KMS-11 (cell line): ENCODE results near the gene MAG.

ENCODE experiments used
- H2AFZ ChIP-seq: fragments of 200-600 bp; sonication (generic); 2 replicates; pipeline ENCODE4 v1.6.1; 2016; ENCODE audit warnings: antibody characterized with exemption, mixed run types, low read depth
- H3K27ac ChIP-seq: fragments of 200-600 bp; sonication (generic); 2 replicates; pipeline ENCODE4 v1.6.1; 2016; ENCODE audit warnings: mild to moderate bottlenecking, mixed run types
- H3K27me3 ChIP-seq: fragments of 200-600 bp; sonication (generic); 2 replicates; pipeline ENCODE4 v1.6.1; 2017; ENCODE audit warnings: mild to moderate bottlenecking, low read depth, mixed run types, moderate library complexity; ENCODE audit not compliant: insufficient read depth
- H3K36me3 ChIP-seq: fragments of 200-600 bp; sonication (generic); 2 replicates; pipeline ENCODE4 v1.6.1; 2017; ENCODE audit warnings: mild to moderate bottlenecking, mixed run types; ENCODE audit not compliant: insufficient read depth
- H3K4me1 ChIP-seq: fragments of 200-600 bp; sonication (generic); 2 replicates; pipeline ENCODE4 v1.6.1; 2016; ENCODE audit warnings: mild to moderate bottlenecking, low read depth, mixed run types; ENCODE audit not compliant: poor library complexity, severe bottlenecking
- H3K4me2 ChIP-seq: fragments of 200-600 bp; sonication (generic); 2 replicates; pipeline ENCODE4 v1.7.0; 2016; ENCODE audit warnings: mild to moderate bottlenecking, mixed run types
- H3K4me3 ChIP-seq: fragments of 200-600 bp; sonication (generic); IDR thresholded peaks from 2 replicates; pipeline ENCODE4 v1.6.1; 2017; ENCODE audit warnings: low read depth, low read length, mixed read lengths; ENCODE audit not compliant: insufficient read depth
- H3K79me2 ChIP-seq: fragments of 200-600 bp; sonication (generic); 2 replicates; pipeline ENCODE4 v1.6.1; 2016; ENCODE audit warnings: low read depth, mixed run types; ENCODE audit not compliant: insufficient read depth
- H3K9ac ChIP-seq: fragments of 200-600 bp; sonication (generic); 2 replicates; pipeline ENCODE4 v1.6.1; 2016; ENCODE audit warnings: mild to moderate bottlenecking, mixed run types
- H4K20me1 ChIP-seq: fragments of 200-600 bp; sonication (generic); 2 replicates; pipeline ENCODE4 v1.6.1; 2016; ENCODE audit warnings: mild to moderate bottlenecking, mixed run types; ENCODE audit not compliant: insufficient read depth
- CTCF ChIP-seq: fragments of 200-600 bp; sonication (generic); conservative IDR thresholded peaks from 2 replicates; pipeline ENCODE4 v1.6.1; 2017; ENCODE audit warnings: low read depth, mild to moderate bottlenecking, antibody characterized with exemption, low read length, moderate library complexity, mixed read lengths

MAG gene

GRCh38 chr19:35268536-35269437 is 23.2 kb upstream of the MAG start, which contains the start of gene USF2:
USF2 (plus strand) TSS chr19:35268962; CDS start chr19:35269102, 140 bp downstream.
- no peak for TF ChIP-seq CTCF
- H3K9ac ChIP-seq: peak within 1 kb of the TSS; percentile 95
- H4K20me1 ChIP-seq: no peaks in the 10 kb centered on the region
- peak within 1 kb of the TSS; percentile 74 for H3K4me2 ChIP-seq
- no peaks in the 10 kb centered on the region for H3K36me3 ChIP-seq
- H3K27ac ChIP-seq: peak within 1 kb of the TSS; percentile 74
- H3K4me3 ChIP-seq: no peak within 1 kb of the TSS
- H3K4me1 ChIP-seq: peaks cover 9% of the 10 kb centered on the region
- peaks cover 10% of the 10 kb centered on the region; the same call in 1 of the 2 replicates for H3K79me2 ChIP-seq
- no peaks in the 10 kb centered on the region for H3K27me3 ChIP-seq
- H2AFZ ChIP-seq: peak within 1 kb of the TSS; percentile 60; the same call in 1 of the 2 replicates

DNA sequence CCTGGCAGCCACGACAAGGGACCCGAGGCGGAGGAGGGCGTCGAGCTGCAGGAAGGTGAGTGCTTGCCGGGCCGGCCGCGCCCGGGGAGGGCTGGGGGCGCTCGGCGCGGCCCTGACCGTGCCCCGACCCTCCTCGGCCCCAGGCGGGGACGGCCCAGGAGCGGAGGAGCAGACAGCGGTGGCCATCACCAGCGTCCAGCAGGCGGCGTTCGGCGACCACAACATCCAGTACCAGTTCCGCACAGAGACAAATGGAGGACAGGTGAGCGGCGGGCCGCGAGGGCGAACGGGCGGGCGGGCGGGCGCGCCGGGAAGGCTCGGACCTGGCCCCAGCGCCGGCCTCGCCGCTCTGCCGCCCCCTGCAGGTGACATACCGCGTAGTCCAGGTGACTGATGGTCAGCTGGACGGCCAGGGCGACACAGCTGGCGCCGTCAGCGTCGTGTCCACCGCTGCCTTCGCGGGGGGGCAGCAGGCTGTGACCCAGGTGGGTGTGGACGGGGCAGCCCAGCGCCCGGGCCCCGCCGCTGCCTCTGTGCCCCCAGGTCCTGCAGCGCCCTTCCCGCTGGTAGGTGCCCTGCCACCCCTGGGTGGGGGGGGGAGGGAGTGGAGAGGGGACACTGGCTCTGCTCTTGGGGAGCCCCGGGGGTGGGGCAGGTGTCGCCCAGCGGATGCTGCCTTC is 22.4 kb upstream of the MAG start:
- Histone ChIP-seq H3K36me3 (no peaks in the 10 kb centered on the region), H2AFZ (peak overlapping the region; percentile 38; the same call in 1 of the 2 replicates), H4K20me1 (no peaks in the 10 kb centered on the region), H3K4me2 (peak overlapping the region; percentile 60), H3K4me3 (no peak overlapping the region), H3K79me2 (peaks cover 10% of the 10 kb centered on the region; the same call in 1 of the 2 replicates), H3K27me3 (no peaks in the 10 kb centered on the region), H3K9ac (peak overlapping the region; percentile 71; the same call in 1 of the 2 replicates), H3K4me1 (peaks cover 9% of the 10 kb centered on the region), H3K27ac (peak overlapping the region; percentile 74)
- peak; percentile 64 for TF ChIP-seq CTCF

DNA sequence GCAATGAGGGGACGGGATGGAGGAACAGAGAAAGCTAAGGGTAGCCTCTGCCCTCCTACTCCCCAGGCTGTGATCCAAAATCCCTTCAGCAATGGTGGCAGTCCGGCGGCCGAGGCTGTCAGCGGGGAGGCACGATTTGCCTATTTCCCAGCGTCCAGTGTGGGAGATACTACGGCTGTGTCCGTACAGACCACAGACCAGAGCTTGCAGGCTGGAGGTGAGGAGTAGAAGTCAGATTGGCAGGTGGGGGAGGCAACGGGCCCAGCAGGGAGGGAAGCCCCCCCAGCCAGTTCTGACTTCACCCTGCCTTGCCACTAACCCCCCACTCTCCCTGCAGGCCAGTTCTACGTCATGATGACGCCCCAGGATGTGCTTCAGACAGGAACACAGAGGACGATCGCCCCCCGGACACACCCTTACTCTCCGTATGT is 21.6 kb upstream of the MAG start:
- no peak overlapping the region for H3K9ac ChIP-seq
- no peak overlapping the region for H3K27ac ChIP-seq
- H3K4me2 ChIP-seq: peak overlapping the region; percentile 60
- H3K4me3 ChIP-seq: no peak overlapping the region
- peaks cover 10% of the 10 kb centered on the region; the same call in 1 of the 2 replicates for H3K79me2 ChIP-seq
- H2AFZ ChIP-seq: no peak overlapping the region
- no peaks in the 10 kb centered on the region for H4K20me1 ChIP-seq
- no peaks in the 10 kb centered on the region for H3K27me3 ChIP-seq
- peaks cover 9% of the 10 kb centered on the region for H3K4me1 ChIP-seq
- no peaks in the 10 kb centered on the region for H3K36me3 ChIP-seq
- TF ChIP-seq CTCF: no peak

DNA sequence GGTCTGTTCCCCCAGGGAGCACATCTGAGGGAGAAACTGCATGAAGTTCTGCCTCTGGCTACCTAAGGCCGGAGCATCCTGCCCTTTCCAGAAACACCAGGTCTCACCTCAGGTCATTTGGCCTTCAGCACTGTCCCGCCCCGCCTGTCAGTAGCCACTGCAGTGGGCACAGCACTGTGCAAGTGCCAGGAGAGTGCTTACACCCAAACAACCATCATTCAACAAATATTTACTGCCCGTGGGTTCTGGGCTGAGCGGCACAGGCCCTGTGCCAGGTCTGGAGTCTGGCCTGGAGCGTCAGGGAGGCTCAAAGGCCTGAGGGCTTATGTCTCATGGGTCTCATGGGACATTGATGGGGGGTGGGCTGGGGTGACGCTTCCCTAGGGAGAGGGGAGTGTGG is 20.4 kb upstream of the MAG start:
- no peak for TF ChIP-seq CTCF

More for the DNA sequence above, 20.4 kb upstream of the MAG start:
- Histone ChIP-seq H2AFZ (no peak overlapping the region), H3K27me3 (no peaks in the 10 kb centered on the region), H3K27ac (no peak overlapping the region), H3K79me2 (peaks cover 10% of the 10 kb centered on the region; the same call in 1 of the 2 replicates), H3K9ac (no peak overlapping the region), H4K20me1 (no peaks in the 10 kb centered on the region), H3K4me2 (no peak overlapping the region), H3K4me3 (no peak overlapping the region), H3K36me3 (no peaks in the 10 kb centered on the region), H3K4me1 (peaks cover 9% of the 10 kb centered on the region)
